ENCODE measurements around the gene IL4R.

IL4R gene

GRCh38 chr16:27333104-27333503 lies 19.3 kb downstream of the IL4R start:
- DNase-seq = no peak

GRCh38 chr16:27333549-27333948 lies 19.8 kb downstream of the IL4R start:
- no peak for DNase-seq

GRCh38 chr16:27334192-27334764 lies 20.5 kb downstream of the IL4R start:
- no peak for DNase-seq

- DNase-seq = no peak
These were observed 21.1 kb downstream of the IL4R start for GRCh38 chr16:27334838-27335237.

GRCh38 chr16:27335349-27336053 lies 21.7 kb downstream of the IL4R start:
- DNase-seq = no peak

GRCh38 chr16:27337024-27337423 lies 23.2 kb downstream of the IL4R start:
- DNase-seq = no peak

GRCh38 chr16:27339180-27339579 lies 25.4 kb downstream of the IL4R start:
- no peak for DNase-seq

GRCh38 chr16:27340654-27341053 lies 26.9 kb downstream of the IL4R start:
- no peak for DNase-seq

GRCh38 chr16:27341549-27341948 lies 27.8 kb downstream of the IL4R start:
- DNase-seq = no peak

GRCh38 chr16:27341971-27342370 lies 28.2 kb downstream of the IL4R start:
- no peak for DNase-seq

- DNase-seq = no peak
These were observed 30.9 kb downstream of the IL4R start for GRCh38 chr16:27344721-27345120.

GRCh38 chr16:27345201-27345600 lies 31.4 kb downstream of the IL4R start:
- no peak for DNase-seq

- DNase-seq = peak; percentile 14
These were observed 33.0 kb downstream of the IL4R start for GRCh38 chr16:27346819-27347218.

- peak; percentile 21 for DNase-seq
These were observed 34.3 kb downstream of the IL4R start for GRCh38 chr16:27347930-27348685.

GRCh38 chr16:27349276-27349675 lies 35.5 kb downstream of the IL4R start:
- DNase-seq = no peak

GRCh38 chr16:27350006-27350405 lies 36.2 kb downstream of the IL4R start:
- no peak for DNase-seq

GRCh38 chr16:27351989-27352388 lies 38.2 kb downstream of the IL4R start:
- DNase-seq = no peak

GRCh38 chr16:27353853-27354252 lies 40.1 kb downstream of the IL4R start:
- no peak for DNase-seq

- DNase-seq = no peak
These were observed 41.8 kb downstream of the IL4R start for GRCh38 chr16:27355610-27356009.

- DNase-seq = no peak
These were observed 43.0 kb downstream of the IL4R start for GRCh38 chr16:27356794-27357193.

GRCh38 chr16:27359051-27359450 lies 45.3 kb downstream of the IL4R start:
- no peak for DNase-seq

- no peak for DNase-seq
These were observed 45.8 kb downstream of the IL4R start for GRCh38 chr16:27359615-27360014.

GRCh38 chr16:27361987-27362386 lies 48.2 kb downstream of the IL4R start:
- DNase-seq = no peak

- DNase-seq = no peak
These were observed 48.9 kb downstream of the IL4R start for GRCh38 chr16:27362570-27363245.
